GM12872 (cell line): ENCODE measurements around the gene KRTAP10-12.

Source experiments
- TF ChIP-seq, protein P1 (sequence below): IDR thresholded peaks from 3 replicates; pipeline ENCODE4 v1.5.1; 2011; ENCODE audit warnings: low read depth, mild to moderate bottlenecking, low read length, moderate library complexity; ENCODE audit not compliant: insufficient read depth

Gene KRTAP10-12

GRCh38 chr21:44666401-44667320 lies 30.3 kb upstream of the KRTAP10-12 start, which contains the start of gene KRTAP12-2:
Gene KRTAP12-2, minus strand, starts transcription at chr21:44666927. Its CDS starts 41 bp downstream, at chr21:44666886.
- TF ChIP-seq, protein P1, sequence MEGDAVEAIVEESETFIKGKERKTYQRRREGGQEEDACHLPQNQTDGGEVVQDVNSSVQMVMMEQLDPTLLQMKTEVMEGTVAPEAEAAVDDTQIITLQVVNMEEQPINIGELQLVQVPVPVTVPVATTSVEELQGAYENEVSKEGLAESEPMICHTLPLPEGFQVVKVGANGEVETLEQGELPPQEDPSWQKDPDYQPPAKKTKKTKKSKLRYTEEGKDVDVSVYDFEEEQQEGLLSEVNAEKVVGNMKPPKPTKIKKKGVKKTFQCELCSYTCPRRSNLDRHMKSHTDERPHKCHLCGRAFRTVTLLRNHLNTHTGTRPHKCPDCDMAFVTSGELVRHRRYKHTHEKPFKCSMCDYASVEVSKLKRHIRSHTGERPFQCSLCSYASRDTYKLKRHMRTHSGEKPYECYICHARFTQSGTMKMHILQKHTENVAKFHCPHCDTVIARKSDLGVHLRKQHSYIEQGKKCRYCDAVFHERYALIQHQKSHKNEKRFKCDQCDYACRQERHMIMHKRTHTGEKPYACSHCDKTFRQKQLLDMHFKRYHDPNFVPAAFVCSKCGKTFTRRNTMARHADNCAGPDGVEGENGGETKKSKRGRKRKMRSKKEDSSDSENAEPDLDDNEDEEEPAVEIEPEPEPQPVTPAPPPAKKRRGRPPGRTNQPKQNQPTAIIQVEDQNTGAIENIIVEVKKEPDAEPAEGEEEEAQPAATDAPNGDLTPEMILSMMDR: no peak

DNA sequence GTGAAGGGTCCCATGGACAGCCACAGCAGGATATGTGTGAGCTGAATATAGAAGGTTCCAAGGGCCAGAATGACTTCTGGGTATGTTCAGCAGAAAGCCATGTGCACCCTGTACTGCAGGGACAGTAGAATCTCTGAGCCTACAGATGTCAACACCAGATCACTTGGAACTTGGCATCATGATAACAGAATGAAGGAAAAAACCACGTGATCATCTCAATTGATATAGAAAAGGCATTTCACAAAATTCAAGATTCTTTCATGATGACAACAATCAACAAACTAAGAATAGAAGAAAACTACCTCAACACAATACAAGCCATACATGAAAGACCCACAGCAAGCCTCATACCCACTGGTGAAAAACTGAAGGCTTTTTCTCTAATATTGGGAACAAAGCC lies 29.4 kb upstream of the KRTAP10-12 start:
- TF ChIP-seq, protein P1: no peak

DNA sequence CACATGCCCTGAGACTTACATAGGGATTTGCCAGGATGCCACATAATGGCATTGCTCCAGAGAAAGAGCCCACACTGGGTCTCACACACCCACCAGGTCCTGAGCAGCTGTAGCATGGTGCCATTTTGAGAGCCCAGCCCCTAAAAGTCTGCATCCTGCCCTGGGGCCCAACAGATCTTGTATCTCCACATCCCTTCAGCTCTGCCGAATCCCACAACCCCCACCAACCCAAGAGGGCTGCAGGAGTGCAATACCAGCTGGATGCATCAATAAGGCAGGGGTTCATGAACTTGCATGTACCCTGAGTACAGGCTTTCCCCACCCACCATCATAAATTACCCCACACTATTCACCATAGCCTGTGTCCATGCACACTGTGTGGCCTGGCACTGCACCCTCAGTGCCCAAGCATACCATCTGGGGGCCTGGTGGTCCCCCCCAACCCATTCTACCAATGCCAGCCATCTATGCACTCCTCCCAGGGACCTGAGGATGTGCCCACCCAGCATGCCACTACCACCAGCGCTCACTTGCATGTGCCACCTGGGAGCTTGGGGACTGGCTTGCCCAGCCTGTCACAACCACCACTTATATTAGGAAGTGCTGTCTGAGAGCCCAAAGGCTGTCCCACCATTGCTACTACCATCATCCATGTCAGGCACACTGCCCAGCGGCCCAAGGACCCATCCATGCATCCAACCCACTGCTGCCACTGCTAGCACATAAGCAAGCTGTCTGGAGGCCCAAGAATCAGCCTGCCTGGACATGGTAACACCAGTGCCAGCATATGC lies 26.1 kb upstream of the KRTAP10-12 start:
- TF ChIP-seq, protein P1: no peak

DNA sequence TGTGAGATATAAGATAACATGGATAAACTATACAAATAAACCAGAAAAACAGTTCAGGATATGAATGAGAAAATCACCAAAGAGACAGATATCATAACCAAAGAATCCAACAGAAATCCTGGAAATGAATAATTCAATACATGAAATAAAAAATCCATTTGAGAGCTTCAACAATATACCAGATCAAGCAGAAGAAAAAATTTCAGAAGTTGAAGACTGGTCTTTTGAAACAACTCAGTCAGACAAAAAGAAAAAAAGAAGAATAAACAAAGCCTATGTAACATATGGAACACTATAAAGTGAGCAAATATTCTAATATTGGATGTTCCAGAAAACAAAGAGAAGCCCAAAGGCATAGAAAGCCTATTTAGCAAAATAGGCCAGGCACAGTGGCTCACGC lies 25.1 kb upstream of the KRTAP10-12 start:
- TF ChIP-seq, protein P1: no peak

DNA sequence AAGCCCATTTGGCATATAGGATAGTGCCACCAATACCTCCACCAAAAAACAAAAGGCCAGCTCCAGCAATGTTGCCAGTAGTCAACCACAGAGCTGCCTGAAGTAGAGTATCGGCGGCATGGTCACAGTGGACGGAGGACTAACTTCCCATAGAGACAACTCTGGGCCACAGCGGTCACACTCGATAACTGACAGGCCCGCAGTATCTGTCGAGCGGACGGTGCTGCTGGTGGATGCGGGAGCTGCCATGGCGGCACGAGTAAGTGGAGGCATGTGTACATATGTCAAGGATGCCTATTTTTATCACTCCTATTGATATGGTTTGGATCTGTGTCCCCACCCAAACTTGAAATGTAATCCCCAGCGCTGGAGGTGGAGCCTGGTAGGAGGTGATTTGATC lies 19.1 kb upstream of the KRTAP10-12 start:
- TF ChIP-seq, protein P1: no peak

DNA sequence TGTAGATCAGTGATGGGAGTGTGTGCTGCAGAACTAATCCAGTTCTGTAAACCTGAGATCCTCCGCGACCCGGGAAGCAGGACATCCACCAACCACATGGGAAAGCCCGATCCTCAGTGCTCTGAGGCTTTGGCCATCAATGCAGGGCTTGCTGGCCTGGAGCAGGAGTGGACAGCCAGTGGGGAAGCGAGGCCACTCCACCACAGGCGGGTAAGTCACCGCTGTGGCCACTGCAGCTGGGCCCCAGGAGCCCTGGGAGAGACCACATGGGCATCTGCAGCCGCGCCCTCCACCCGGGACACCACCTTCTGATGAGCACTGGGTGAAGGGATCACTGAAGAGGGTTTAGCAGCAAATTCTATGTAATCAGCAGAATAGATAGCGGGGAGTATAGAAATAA lies 15.8 kb upstream of the KRTAP10-12 start:
- TF ChIP-seq, protein P1: no peak

GRCh38 chr21:44681861-44682579 lies 15.0 kb upstream of the KRTAP10-12 start, which contains the start of gene KRTAP12-1:
Gene KRTAP12-1, minus strand, starts transcription at chr21:44682163. Its CDS starts 40 bp downstream, at chr21:44682123.
- TF ChIP-seq, protein P1: no peak
